ENCODE measurements around the gene MAPK12. TPM values are rescaled to one million over a fixed set of nuclear protein-coding genes. Genes with fewer than 3 reads are reported as not detected.

The MAPK12 gene
- polyA plus RNA-seq, 1 experiment = 51.4 TPM

GRCh38 chr22:50213263-50213662, 48.2 kb downstream of the MAPK12 start:
- no peak for TF ChIP-seq CTCF (IDR thresholded peaks at IDR 0.05; ENCODE audit: insufficient read depth, low read depth, low read length)
- Histone ChIP-seq H3K36me3 (ENCODE audit: control insufficient read depth, insufficient read depth, low read length) (peaks cover 46% of the 10 kb centered on the region), H3K27me3 (ENCODE audit: control insufficient read depth, insufficient read depth, low read length) (no peaks in the 10 kb centered on the region), H3K4me3 (ENCODE audit: low read depth, low read length) (no peak overlapping the region)
- ChIA-PET CTCF (interaction anchor here (1.1 kb wide), 1 partner anchor 283 kb away, joined by 3 read pairs; no protein-coding TSS in a partner anchor), POLR2A (no interaction called here)
- DNase-seq (ENCODE audit: low read depth) = no peak

GRCh38 chr22:50211147-50211546, 50.3 kb downstream of the MAPK12 start:
- peaks cover 35% of the 10 kb centered on the region for H3K36me3 ChIP-seq (ENCODE audit: control insufficient read depth, insufficient read depth, low read length)
- no peak for TF ChIP-seq CTCF (IDR thresholded peaks at IDR 0.05; ENCODE audit: insufficient read depth, low read depth, low read length)
- H3K27me3 ChIP-seq (ENCODE audit: control insufficient read depth, insufficient read depth, low read length) = no peaks in the 10 kb centered on the region
- ChIA-PET CTCF (interaction anchor here (0.6 to 1.7 kb wide), 6 partner anchors 10 to 280 kb away, joined by 3 to 10 read pairs (median 4); no protein-coding TSS in a partner anchor), POLR2A (no interaction called here)
- DNase-seq (ENCODE audit: low read depth) = no peak
- no peak overlapping the region for H3K4me3 ChIP-seq (ENCODE audit: low read depth, low read length)

GRCh38 chr22:50210378-50211139, 50.9 kb downstream of the MAPK12 start:
- Histone ChIP-seq H3K27me3 (ENCODE audit: control insufficient read depth, insufficient read depth, low read length) (no peaks in the 10 kb centered on the region), H3K36me3 (ENCODE audit: control insufficient read depth, insufficient read depth, low read length) (peaks cover 32% of the 10 kb centered on the region), H3K4me3 (ENCODE audit: low read depth, low read length) (no peak overlapping the region)
- TF ChIP-seq CTCF (IDR thresholded peaks at IDR 0.05; ENCODE audit: insufficient read depth, low read depth, low read length) = no peak
- POLR2A ChIA-PET = no interaction called here
- CTCF ChIA-PET = interaction anchor here (0.7 to 1.7 kb wide), 6 partner anchors 9 to 280 kb away, joined by 3 to 10 read pairs (median 4); no protein-coding TSS in a partner anchor
- DNase-seq (ENCODE audit: low read depth) = no peak

GRCh38 chr22:50209893-50210292, 51.6 kb downstream of the MAPK12 start:
- ChIA-PET POLR2A (no interaction called here), CTCF (interaction anchor here (1.0 to 1.7 kb wide), 3 partner anchors 9 to 279 kb away, joined by 3 to 10 read pairs (median 5); no protein-coding TSS in a partner anchor)
- peak; percentile 89 for TF ChIP-seq CTCF (IDR thresholded peaks at IDR 0.05; ENCODE audit: insufficient read depth, low read depth, low read length)
- no peaks in the 10 kb centered on the region for H3K27me3 ChIP-seq (ENCODE audit: control insufficient read depth, insufficient read depth, low read length)
- DNase-seq (ENCODE audit: low read depth) = no peak
- H3K4me3 ChIP-seq (ENCODE audit: low read depth, low read length) = no peak overlapping the region
- peaks cover 30% of the 10 kb centered on the region for H3K36me3 ChIP-seq (ENCODE audit: control insufficient read depth, insufficient read depth, low read length)

GRCh38 chr22:50208939-50209892, 52.3 kb downstream of the MAPK12 start:
- POLR2A ChIA-PET = no interaction called here
- TF ChIP-seq CTCF (IDR thresholded peaks at IDR 0.05; ENCODE audit: insufficient read depth, low read depth, low read length) = no peak
- DNase-seq (ENCODE audit: low read depth) = no peak
- H3K36me3 ChIP-seq (ENCODE audit: control insufficient read depth, insufficient read depth, low read length) = peaks cover 31% of the 10 kb centered on the region
- H3K27me3 ChIP-seq (ENCODE audit: control insufficient read depth, insufficient read depth, low read length) = no peaks in the 10 kb centered on the region
- H3K4me3 ChIP-seq (ENCODE audit: low read depth, low read length) = no peak overlapping the region
- CTCF ChIA-PET = interaction anchor here (0.6 to 1.7 kb wide), 8 partner anchors 10 to 241 kb away, joined by 3 to 5 read pairs (median 4); no protein-coding TSS in a partner anchor
